GM13976 (cell line): Measurements from ENCODE around the gene TMEM175.

Source experiments
- DNase-seq: peaks from one replicate; pipeline ENCODE4 v3.0.0; 2012; ENCODE audit warnings: low spot score
- CTCF ChIP-seq: IDR thresholded peaks from 2 replicates; pipeline ENCODE4 v1.5.1; 2012; ENCODE audit warnings: borderline replicate concordance, mild to moderate bottlenecking; ENCODE audit not compliant: insufficient read depth; ENCODE audit errors: extremely low read depth, missing control alignments, control extremely low read depth
- in situ Hi-C: fragments of 300-500 bp; cut with MboI; formaldehyde crosslinking; loops from one replicate; pipeline ENCODE4 v1.12.0; 2022; ENCODE audit warnings: low sequenced_read_pairs, mixed read lengths, inconsistent platforms; ENCODE audit not compliant: unreplicated experiment

Gene TMEM175

GRCh38 chr4:910366-911091, 21.7 kb upstream of the TMEM175 start:
- in situ Hi-C loops, result no loop called here
- TF ChIP-seq CTCF, result no peak
- DNase-seq, result no peak

DNA sequence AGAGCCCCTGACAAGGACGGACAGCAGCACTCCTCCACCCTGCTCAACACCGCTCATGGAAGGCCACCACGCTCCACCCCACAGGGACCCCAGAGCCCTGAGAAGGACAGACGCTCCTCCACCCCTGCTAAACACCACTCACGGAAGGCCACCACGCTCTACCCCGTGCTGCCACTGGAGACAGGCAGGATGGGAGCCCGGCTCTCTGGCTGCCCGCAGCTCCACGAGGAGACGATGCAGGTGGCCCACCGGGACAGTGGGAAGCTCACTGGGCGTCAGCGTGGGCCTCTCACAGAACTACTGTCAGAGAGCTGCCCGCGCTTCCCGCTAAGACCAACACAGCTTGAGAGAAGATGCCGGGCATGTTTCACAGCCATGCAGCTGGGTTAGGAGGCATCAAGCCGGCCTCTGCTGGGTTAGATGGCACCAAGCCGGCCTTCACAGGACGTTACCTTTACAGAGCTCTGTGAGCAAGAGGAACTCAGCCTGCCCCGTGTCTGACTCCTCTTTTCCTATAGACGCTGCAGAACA, 21.0 kb upstream of the TMEM175 start:
- no peak for TF ChIP-seq CTCF
- in situ Hi-C loops, result no loop called here
- DNase-seq, result no peak

- in situ Hi-C loops, result no loop called here
- no peak for TF ChIP-seq CTCF
These were observed 20.3 kb upstream of the TMEM175 start for GRCh38 chr4:911871-912490.

GRCh38 chr4:912548-913279, 19.5 kb upstream of the TMEM175 start:
- TF ChIP-seq CTCF, result no peak

More at GRCh38 chr4:911871-912490, 20.3 kb upstream of the TMEM175 start:
- DNase-seq, result no peak

DNA sequence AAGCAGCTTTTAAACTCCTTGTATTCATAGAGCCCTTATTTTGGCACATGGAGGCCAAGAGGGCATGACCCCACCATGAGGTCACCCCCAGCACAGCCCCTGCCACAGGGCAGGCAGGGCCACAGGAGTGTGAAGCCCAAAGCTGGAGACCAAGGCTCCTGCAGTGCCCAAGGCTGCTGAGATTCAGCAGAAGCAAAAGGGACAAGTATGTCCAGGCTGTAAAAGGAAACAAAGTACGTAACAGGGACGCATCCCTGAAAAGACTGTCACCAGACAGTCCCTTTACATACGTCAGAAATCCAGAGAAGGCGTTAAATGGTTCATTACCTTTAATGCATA, 19.0 kb upstream of the TMEM175 start:
- in situ Hi-C loops, result no loop called here
- TF ChIP-seq CTCF, result no peak
- DNase-seq, result no peak

More at GRCh38 chr4:912548-913279, 19.5 kb upstream of the TMEM175 start:
- DNase-seq, result no peak
- in situ Hi-C loops, result no loop called here

DNA sequence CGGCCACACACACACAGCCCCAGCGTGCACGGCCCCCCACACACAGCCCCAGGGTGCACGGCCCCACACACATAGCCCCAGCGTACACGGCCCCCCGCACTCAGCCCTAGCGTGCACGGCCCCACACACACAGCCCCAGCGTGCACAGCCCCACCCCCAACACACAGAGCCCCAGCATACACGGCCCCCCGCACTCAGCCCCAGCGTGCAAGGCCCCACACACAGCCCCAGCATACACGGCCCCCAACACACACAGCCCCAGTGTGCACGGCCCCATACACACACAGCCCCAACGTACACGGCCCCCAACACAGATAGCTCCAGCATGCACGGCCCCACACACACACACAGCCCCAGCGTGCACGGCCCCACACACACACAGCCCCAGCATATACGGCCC, 17.7 kb upstream of the TMEM175 start:
- no peak for TF ChIP-seq CTCF
- in situ Hi-C loops, result no loop called here
- no peak for DNase-seq
